GM10266 (cell line): ENCODE measurements around the gene CTBS.
"Not testable (repeated sequence)": the region's sequence is repeated elsewhere in the genome, so short reads cannot be mapped to it uniquely, and the experiment has no call there.

ENCODE experiments used
- DNase-seq: peaks from one replicate; pipeline ENCODE4 v3.0.0; 2012; ENCODE audit errors: extremely low spot score
- TF ChIP-seq, protein P1 (sequence below): IDR thresholded peaks from 2 replicates; pipeline ENCODE4 v1.5.1; 2012; ENCODE audit warnings: mild to moderate bottlenecking, low read depth; ENCODE audit not compliant: control insufficient read depth, insufficient read depth; ENCODE audit errors: missing control alignments

Gene CTBS

DNA sequence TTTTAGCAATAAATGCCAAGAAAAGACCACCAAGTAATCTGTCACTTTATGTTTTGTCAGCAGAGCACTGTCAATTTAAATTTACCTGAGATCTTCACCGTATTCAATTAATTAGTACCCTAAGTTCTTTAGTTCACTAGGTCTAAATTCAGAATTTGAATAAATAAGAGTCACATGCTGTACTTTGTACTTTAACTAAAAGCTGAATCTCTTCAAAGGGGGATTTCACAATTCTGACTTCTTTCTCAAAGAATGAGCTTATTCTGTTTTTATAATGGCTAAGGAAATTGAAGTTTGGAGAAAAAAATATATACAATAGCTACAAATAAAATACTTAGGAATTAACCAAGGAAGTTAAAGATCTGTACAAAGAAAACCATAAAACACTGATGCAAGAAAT is 65.7 kb downstream of the CTBS start:
- TF ChIP-seq, protein P1, sequence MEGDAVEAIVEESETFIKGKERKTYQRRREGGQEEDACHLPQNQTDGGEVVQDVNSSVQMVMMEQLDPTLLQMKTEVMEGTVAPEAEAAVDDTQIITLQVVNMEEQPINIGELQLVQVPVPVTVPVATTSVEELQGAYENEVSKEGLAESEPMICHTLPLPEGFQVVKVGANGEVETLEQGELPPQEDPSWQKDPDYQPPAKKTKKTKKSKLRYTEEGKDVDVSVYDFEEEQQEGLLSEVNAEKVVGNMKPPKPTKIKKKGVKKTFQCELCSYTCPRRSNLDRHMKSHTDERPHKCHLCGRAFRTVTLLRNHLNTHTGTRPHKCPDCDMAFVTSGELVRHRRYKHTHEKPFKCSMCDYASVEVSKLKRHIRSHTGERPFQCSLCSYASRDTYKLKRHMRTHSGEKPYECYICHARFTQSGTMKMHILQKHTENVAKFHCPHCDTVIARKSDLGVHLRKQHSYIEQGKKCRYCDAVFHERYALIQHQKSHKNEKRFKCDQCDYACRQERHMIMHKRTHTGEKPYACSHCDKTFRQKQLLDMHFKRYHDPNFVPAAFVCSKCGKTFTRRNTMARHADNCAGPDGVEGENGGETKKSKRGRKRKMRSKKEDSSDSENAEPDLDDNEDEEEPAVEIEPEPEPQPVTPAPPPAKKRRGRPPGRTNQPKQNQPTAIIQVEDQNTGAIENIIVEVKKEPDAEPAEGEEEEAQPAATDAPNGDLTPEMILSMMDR = no peak

DNA sequence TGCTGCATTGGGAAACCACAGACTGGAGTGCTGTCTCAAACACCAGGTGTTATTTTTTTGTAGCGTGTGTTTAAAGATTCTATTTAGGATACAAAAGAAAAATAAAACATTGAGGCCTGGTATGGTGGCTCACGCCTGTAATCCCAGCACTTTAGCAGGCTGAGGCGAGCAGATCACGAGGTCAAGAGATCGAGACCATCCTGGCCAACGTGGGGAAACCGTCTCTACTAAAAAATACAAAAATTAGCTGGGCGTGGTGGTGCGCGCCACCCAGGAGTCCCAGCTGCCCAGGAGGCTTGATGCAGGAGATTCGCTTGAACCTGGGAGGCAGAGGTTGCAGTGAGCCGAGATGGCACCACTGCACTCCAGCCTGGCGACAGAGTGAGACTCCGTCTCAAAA is 66.4 kb downstream of the CTBS start:
- not testable (repeated sequence) for DNase-seq

More for the DNA sequence above, 65.7 kb downstream of the CTBS start:
- no peak for DNase-seq

DNA sequence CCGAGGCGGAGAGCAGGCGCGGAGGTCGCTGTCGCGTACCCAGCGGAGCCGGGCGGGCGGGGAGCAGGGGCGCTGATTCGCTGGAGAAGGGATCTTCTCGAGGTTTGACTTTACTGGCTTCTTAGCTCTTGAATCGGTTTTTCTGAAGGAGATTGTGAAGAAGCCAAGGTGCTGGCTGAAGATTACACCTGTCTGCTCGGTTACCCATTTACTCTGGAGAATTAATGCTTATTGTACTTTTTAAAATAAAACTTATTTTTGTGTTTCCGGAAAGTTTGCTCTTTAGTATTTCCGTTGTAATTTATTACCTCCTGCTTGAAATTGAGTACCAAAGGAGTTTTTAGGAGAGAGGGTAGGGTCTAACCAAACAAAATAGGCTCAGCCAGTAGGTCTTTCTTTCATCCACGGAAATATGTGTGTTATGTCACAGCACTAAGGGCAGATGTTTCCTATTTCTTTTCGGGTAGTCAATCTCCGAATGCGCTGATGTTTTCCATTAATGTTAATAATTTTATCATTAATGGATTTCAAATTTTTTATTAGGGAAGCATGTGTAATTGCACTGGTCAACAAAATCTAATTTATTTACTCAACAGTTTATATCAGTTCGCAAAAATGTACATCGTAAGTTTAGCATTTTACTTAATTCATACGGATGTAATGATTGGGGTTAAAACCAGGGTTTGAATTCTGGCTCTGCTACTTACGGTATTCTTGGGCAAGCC is 67.3 kb downstream of the CTBS start:
- TF ChIP-seq, protein P1 = no peak
- DNase-seq = no peak

DNA sequence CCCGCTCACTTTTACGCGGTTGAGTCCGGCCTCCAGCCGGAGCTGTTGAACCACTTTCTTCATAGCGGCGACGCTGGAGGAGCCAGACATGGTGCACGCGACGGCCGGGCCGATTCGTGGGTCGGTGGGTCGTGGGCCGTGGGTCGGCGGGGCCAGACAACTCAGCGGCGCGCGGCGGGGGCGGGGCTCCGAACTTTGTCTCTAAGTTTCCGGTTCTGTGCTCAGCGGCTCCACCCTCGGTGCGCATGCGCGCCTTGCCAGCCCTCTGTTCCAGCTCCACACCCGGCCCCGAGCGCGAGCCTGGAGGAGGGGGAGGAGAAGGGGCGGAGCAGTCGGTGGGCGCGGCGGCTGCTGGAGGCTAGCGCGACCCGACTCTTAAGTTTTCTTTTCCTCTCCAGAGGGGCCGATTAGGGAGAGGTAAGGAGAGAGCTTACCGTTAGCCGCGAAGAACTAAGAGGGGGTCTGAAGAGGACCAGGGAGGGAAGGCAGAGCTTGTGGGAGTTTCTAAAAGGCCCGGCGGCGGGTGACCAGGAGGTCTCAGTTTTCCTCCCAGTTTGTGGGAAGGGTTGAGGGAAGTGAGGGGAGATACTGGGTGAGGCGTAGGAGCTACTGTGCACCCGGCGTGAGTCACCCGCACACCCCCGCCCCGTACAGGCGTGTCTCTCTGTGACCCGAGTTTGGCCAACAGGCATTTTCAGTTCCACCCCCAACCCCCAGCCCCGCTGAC is 68.1 kb downstream of the CTBS start, which contains the start of the genes GNG5 and SPATA1:
GNG5 (minus strand) TSS at position 580 of the 727 bp plus-strand sequence; CDS start at position 90, 490 bp downstream.
SPATA1 (plus strand) TSS at position 385 of the 727 bp plus-strand sequence. CDS start 9,974 bp downstream, outside the sequence.
- peak; percentile 97 for DNase-seq
- TF ChIP-seq, protein P1 = no peak

DNA sequence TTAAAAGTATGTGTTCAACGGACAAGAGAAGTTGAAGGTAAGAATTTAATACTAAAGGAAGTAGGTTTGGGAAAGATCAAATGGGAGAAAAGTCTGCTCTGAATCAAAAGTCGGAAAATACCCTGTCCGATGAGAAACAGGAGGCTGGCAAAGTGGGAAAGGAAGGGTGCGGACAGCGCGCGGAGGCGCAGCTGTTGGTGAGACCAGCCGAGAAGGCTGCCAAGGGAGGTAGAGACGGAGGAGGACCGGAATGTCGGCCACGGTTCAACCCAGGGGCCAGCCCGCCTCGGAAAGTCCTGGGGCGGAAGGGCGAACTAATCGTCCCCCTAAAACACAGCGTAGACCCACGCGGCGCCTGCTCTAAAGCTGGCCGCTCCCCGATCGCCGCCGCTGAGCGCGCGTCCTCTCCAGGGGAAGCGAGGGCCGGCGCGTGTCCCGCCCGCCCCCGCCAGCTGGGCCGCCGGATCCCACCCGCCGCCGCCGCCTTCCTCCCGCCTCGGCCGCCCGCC is 68.7 kb downstream of the CTBS start:
- TF ChIP-seq, protein P1 = no peak

DNA sequence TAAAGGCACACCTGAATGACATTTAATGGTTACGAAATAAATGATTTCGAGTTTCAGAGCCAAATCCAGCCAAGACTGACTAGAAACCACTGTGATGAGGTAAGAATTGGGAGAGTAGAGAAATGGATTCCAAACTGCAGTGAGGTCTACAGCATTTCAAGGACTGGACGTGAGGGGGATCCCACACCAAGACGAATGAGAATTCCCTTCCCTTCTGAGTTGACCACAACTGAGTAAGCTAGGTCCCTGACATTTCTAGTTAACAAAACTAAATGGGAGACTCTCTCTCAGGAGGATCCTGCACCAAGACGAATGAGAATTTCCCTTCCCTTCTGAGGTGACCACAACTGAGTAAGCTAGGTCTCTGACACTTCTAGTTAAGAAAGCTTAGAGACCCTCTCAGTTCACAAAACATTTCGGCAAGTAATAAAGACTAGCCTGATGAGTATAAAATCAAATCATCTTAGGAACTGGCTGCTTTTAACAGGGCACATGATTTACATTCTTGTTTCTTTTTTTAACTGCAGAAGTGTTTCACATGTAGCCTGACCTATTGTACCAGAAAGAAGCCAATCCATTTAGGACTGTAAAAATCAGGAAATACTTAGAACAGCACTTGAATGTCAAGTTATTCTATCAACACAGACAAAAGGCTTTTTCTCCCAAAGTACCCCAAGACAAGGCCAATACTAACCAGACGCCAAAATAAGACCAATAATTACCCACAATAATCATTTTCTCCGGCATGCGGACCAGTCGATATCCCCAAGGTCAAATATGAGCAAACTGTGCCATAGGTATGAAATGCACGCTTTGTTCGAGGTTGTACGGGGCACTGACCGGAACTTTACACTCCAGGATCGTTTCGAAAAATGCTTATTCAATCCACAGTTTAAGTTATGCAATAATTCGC is 69.4 kb downstream of the CTBS start:
- TF ChIP-seq, protein P1 = no peak
- DNase-seq = no peak

More for the DNA sequence above, 68.7 kb downstream of the CTBS start:
- peak; percentile 59 for DNase-seq

DNA sequence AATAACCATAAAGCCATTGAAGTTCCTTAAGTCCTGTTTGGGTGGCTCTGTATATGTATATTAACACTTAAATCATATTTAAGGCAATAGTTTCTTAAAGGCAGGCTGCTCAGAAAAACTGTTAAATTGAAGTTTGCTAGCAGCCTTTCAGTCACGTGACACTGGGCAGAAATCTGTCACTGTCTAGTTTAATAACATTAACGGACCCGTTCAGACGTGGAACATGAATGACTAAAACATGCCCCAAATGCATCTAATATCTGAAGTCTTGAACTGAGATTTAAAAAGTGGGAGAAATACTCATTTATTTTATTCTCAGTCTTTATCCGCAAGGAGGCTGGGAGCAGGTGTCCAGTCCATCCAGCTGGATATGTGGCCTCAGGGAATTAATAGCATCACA is 71.3 kb downstream of the CTBS start:
- no peak for DNase-seq
- TF ChIP-seq, protein P1 = no peak
